BJ (cell line): ENCODE data around the gene RBMX. TPM values are rescaled to one million over a fixed set of nuclear protein-coding genes. Genes with fewer than 3 reads are reported as not detected.
"Not testable (repeated sequence)": the region's sequence is repeated elsewhere in the genome, so short reads cannot be mapped to it uniquely, and the experiment has no call there.

Source experiments
- CTCF ChIA-PET: fragments of 350-600 bp; formaldehyde crosslinking; extraction: SDS; loops from one replicate; lab custom pipeline; 2021; ENCODE audit warnings: antibody characterized with exemption, inconsistent platforms; lab: Yijun Ruan, JAX
- POLR2A ChIA-PET: fragments of 300-600 bp; sonication (Branson Sonifier 250); formaldehyde crosslinking; extraction: SDS; loops from one replicate; lab custom pipeline; 2021; ENCODE audit warnings: antibody characterized with exemption; lab: Charles Lee
- DNase-seq: peaks from one replicate; pipeline ENCODE4 v3.0.0-alpha.2; 2011; ENCODE audit warnings: low read depth
- H3K27me3 ChIP-seq: 2 replicates; pipeline ENCODE4 v1.6.0; 2011; ENCODE audit warnings: low read length; ENCODE audit not compliant: control insufficient read depth, insufficient read depth
- H3K36me3 ChIP-seq: 2 replicates; pipeline ENCODE4 v1.5.1; 2011; ENCODE audit warnings: low read length; ENCODE audit not compliant: control insufficient read depth, insufficient read depth
- H3K4me3 ChIP-seq: 2 replicates; pipeline ENCODE4 v1.5.1; 2011; ENCODE audit warnings: low read depth, mild to moderate bottlenecking, control low read depth, low read length
- CTCF ChIP-seq: IDR thresholded peaks from 2 replicates; pipeline ENCODE4 v1.5.1; 2011; ENCODE audit warnings: low read depth, mild to moderate bottlenecking, control low read depth, inconsistent platforms, low read length, moderate library complexity; ENCODE audit not compliant: insufficient read depth
- polyA plus RNA-seq: library from polyadenylated mRNA; depleted of rRNA; stranded (reverse); fragments of >200 nt; gene quantifications from 2 replicates; pipeline ENCODE4 v1.2.3, GENCODE V29; 2011

Gene RBMX
- polyA plus RNA-seq, 1 experiment: 73.5 TPM

- CTCF ChIA-PET: no interaction called here
- H3K4me3 ChIP-seq: no peak overlapping the region
- POLR2A ChIA-PET: no interaction called here
- no peaks in the 10 kb centered on the region for H3K27me3 ChIP-seq
- no peak for DNase-seq
- TF ChIP-seq CTCF: no peak
- no peaks in the 10 kb centered on the region for H3K36me3 ChIP-seq
These were observed 18.7 kb upstream of the RBMX start for GRCh38 chrX:136899221-136899620.

DNA sequence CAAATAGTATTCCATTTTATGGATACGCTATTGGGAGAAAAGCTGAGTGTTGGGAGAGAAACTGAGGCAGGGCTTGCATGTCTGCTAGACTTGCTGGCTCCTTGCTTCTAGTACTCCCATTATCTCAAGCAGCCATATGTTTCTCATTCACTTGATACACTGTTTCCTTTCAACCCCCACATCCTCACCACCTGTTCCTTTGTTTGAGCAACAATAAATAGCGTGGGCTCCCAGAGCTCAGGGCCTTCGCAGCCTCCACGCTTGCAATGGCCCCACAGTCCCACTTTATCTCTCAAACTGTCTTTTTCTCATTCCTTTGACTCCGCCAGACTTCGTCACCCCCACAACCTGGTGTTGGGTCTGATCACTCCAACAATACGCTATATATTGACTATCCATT is 18.2 kb upstream of the RBMX start:
- CTCF ChIA-PET: interaction anchor here (1.1 kb wide), 1 partner anchor 15 kb away, joined by 5 read pairs; no protein-coding TSS in a partner anchor
- H3K36me3 ChIP-seq, DNase-seq, POLR2A ChIA-PET, H3K27me3 ChIP-seq, H3K4me3 ChIP-seq: not testable (repeated sequence)

DNA sequence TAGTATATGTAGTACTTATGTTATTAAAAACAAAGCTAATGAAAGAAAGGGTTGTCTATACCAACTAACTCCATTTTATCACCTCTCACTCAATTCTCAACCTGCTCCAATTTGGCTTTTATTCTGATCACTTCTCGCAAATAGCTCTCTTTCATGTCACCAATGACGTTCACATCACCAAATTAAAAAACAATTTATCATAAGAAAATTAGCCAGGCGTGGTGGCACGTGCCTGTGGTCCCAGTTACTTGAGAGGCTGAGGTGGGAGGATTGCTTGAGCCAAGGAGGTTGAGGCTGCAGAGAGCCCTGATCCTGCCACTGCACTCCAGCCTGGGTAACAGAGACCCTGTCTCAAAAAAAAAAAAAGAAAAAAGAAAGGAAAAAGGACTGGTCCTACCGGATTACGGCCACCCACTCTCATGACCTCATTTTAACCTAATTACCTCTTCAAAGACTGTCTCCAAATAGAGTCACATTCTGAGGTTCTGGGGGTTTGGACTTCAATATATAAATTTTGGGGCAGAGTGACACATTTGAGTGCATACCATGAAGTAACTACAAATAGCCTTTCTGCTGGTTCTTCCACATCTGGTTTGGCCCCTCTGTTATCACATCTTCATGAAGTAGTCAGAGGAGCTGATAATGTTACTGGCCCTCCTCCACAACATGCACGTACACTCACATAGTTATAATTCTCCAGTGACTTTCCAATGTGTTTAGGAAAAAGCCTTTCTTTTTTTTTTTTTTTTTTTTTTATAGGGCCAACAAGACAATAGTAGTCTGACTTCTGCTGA is 15.8 kb upstream of the RBMX start:
- ChIA-PET POLR2A (no interaction called here), CTCF (no interaction called here)
- TF ChIP-seq CTCF: no peak
- DNase-seq: no peak
- Histone ChIP-seq H3K4me3 (no peak overlapping the region), H3K36me3 (no peaks in the 10 kb centered on the region), H3K27me3 (no peaks in the 10 kb centered on the region)

DNA sequence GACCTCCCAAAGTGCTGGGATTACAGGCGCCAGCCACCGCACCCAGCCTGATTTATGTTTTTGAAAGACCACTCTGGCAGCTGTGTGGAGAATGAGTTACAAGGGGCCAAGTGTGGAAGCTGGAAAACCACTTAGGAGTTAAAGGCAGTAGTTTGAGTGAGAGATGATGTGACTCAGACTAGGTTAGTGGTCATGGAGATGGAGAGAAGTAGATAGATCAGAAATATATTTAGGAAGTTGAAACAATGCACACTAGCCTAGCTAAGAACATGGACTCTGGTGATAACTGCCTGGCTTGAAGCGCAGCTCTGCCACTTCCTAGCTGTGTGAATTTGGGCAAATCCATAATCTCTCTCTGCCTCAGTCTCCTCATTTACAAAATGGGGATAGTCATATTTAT is 11.9 kb upstream of the RBMX start:
- Histone ChIP-seq H3K27me3 (no peaks in the 10 kb centered on the region), H3K36me3 (no peaks in the 10 kb centered on the region), H3K4me3 (no peak overlapping the region)
- TF ChIP-seq CTCF: no peak
- ChIA-PET CTCF (interaction anchor here (1.5 kb wide), 1 partner anchor 11 kb away, joined by 3 read pairs; no protein-coding TSS in a partner anchor), POLR2A (no interaction called here)
- no peak for DNase-seq

GRCh38 chrX:136890596-136890995 is 10.1 kb upstream of the RBMX start:
- DNase-seq, POLR2A ChIA-PET, H3K27me3 ChIP-seq, CTCF ChIA-PET, H3K36me3 ChIP-seq, H3K4me3 ChIP-seq: not testable (repeated sequence)

DNA sequence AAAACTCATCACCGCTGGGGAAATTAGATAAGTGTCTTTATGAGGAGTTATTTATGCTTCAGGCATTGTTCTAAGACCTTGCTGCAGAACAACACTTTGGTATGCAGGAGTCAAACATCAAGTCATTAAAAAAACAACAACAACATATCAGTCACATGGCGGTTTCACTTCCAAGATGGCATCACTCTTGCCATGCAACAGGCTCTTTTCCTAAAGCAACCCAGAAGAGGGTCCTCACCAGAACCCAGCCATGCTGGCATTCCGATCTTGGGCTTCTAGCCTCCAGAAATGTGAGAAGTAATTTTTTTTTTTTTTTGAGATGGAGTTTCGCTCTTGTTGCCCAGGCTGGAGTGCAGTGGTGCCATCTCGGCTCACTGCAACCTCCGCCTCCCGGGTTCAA is 8.7 kb upstream of the RBMX start:
- DNase-seq: no peak
- Histone ChIP-seq H3K36me3 (no peaks in the 10 kb centered on the region), H3K4me3 (no peak overlapping the region), H3K27me3 (no peaks in the 10 kb centered on the region)
- ChIA-PET CTCF (no interaction called here), POLR2A (no interaction called here)
- TF ChIP-seq CTCF: no peak
